HG03378 (cell line): ENCODE data around the gene AGAP3.
"Not testable (repeated sequence)": the region's sequence is repeated elsewhere in the genome, so short reads cannot be mapped to it uniquely, and the experiment has no call there.

ENCODE experiments used
- ATAC-seq: cut with Tn5 transposase; IDR thresholded peaks from one replicate; pipeline ENCODE4 v1.9.1; 2021; ENCODE audit warnings: mild to moderate bottlenecking, moderate library complexity; ENCODE audit not compliant: unreplicated experiment

The AGAP3 gene

GRCh38 chr7:151085691-151086620, at the start of gene AGAP3:
TSS of gene AGAP3 (plus strand) at chr7:151086475. CDS start at chr7:151086742, 267 bp downstream.
- ATAC-seq = no peak

- peak; percentile 59 for ATAC-seq
These were observed 47.1 kb upstream of the AGAP3 start for GRCh38 chr7:151038951-151039849.

GRCh38 chr7:151039850-151040548, 46.3 kb upstream of the AGAP3 start:
- no peak for ATAC-seq

- ATAC-seq = no peak
These were observed 45.5 kb upstream of the AGAP3 start for GRCh38 chr7:151040616-151041375.

- ATAC-seq = not testable (repeated sequence)
These were observed 42.8 kb upstream of the AGAP3 start for GRCh38 chr7:151043449-151043848.

- no peak for ATAC-seq
These were observed 42.3 kb upstream of the AGAP3 start for GRCh38 chr7:151043959-151044358.

GRCh38 chr7:151045262-151045661, 41.0 kb upstream of the AGAP3 start:
- ATAC-seq = no peak

GRCh38 chr7:151045967-151046366, 40.3 kb upstream of the AGAP3 start:
- no peak for ATAC-seq

- no peak for ATAC-seq
These were observed 39.4 kb upstream of the AGAP3 start for GRCh38 chr7:151046603-151047573.

- ATAC-seq = no peak
These were observed 38.1 kb upstream of the AGAP3 start, which contains the start of gene ASIC3 for GRCh38 chr7:151047976-151048815. TSS of gene ASIC3 (plus strand) at chr7:151048531. CDS start at chr7:151048886, 355 bp downstream.

- no peak for ATAC-seq
These were observed 37.3 kb upstream of the AGAP3 start for GRCh38 chr7:151048911-151049463.

GRCh38 chr7:151051108-151051507, 35.2 kb upstream of the AGAP3 start:
- no peak for ATAC-seq

- ATAC-seq = no peak
These were observed 33.2 kb upstream of the AGAP3 start for GRCh38 chr7:151053096-151053495.

- no peak for ATAC-seq
These were observed 32.5 kb upstream of the AGAP3 start for GRCh38 chr7:151053751-151054150.

GRCh38 chr7:151056283-151056665, 30.0 kb upstream of the AGAP3 start:
- ATAC-seq = no peak

GRCh38 chr7:151056666-151057505, 29.4 kb upstream of the AGAP3 start:
- ATAC-seq = no peak

- peak; percentile 16 for ATAC-seq
These were observed 28.7 kb upstream of the AGAP3 start, which contains the start of gene CDK5 for GRCh38 chr7:151057506-151057988. TSS of gene CDK5 (minus strand) at chr7:151057897. CDS start at chr7:151057848, 49 bp downstream.
